ENCODE results near the gene LEKR1.

LEKR1 gene

DNA sequence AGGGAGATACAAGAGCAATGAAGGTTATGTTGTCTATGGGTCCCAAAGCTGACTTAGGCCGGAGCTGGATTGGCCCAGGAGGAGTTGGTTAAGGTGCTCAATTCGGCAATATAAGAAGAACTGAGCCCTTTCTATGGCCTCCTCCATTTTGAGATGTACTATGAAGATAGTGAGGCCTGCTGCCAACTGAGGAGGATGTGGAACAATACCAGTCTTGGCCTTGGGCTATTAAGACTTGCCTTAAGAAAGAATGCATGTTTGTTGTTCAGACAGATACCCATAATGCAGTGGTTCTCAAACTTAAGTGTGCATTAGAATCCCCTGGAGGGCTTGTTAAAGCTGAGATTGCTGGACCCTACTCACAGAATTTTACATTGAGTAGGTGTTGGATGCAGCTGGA lies 24.4 kb upstream of the LEKR1 start:
- Histone ChIP-seq H3K36me3 (replicated peaks; ENCODE audit: low read depth, low read length) (no peaks in the 10 kb centered on the region), H3K27ac (ENCODE audit: low read length) (no peak overlapping the region), H3K4me3 (ENCODE audit: low read length) (no peak overlapping the region), H3K9ac (ENCODE audit: low read length) (no peak overlapping the region), H2AFZ (ENCODE audit: low read depth, low read length) (no peak overlapping the region), H4K20me1 (ENCODE audit: insufficient read depth, low read length) (no peaks in the 10 kb centered on the region), H3K9me3 (ENCODE audit: insufficient read depth, low read length) (0 out of 2 replicates have a peak, but pooled peaks cover 3% of the 10 kb centered on the region), H3K27me3 (ENCODE audit: low read depth, low read length) (no peaks in the 10 kb centered on the region), H3K4me1 (ENCODE audit: low read length) (no peaks in the 10 kb centered on the region), H3K79me2 (ENCODE audit: low read length) (no peaks in the 10 kb centered on the region), H3K4me2 (ENCODE audit: low read length) (no peak overlapping the region)
- TF ChIP-seq, protein P1, sequence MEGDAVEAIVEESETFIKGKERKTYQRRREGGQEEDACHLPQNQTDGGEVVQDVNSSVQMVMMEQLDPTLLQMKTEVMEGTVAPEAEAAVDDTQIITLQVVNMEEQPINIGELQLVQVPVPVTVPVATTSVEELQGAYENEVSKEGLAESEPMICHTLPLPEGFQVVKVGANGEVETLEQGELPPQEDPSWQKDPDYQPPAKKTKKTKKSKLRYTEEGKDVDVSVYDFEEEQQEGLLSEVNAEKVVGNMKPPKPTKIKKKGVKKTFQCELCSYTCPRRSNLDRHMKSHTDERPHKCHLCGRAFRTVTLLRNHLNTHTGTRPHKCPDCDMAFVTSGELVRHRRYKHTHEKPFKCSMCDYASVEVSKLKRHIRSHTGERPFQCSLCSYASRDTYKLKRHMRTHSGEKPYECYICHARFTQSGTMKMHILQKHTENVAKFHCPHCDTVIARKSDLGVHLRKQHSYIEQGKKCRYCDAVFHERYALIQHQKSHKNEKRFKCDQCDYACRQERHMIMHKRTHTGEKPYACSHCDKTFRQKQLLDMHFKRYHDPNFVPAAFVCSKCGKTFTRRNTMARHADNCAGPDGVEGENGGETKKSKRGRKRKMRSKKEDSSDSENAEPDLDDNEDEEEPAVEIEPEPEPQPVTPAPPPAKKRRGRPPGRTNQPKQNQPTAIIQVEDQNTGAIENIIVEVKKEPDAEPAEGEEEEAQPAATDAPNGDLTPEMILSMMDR (IDR thresholded peaks at IDR 0.05; ENCODE audit: low read depth, low read length) = no peak
- no peak for TF ChIP-seq EZH2phosphoT487 (IDR thresholded peaks at IDR 0.05; ENCODE audit: low read depth)

DNA sequence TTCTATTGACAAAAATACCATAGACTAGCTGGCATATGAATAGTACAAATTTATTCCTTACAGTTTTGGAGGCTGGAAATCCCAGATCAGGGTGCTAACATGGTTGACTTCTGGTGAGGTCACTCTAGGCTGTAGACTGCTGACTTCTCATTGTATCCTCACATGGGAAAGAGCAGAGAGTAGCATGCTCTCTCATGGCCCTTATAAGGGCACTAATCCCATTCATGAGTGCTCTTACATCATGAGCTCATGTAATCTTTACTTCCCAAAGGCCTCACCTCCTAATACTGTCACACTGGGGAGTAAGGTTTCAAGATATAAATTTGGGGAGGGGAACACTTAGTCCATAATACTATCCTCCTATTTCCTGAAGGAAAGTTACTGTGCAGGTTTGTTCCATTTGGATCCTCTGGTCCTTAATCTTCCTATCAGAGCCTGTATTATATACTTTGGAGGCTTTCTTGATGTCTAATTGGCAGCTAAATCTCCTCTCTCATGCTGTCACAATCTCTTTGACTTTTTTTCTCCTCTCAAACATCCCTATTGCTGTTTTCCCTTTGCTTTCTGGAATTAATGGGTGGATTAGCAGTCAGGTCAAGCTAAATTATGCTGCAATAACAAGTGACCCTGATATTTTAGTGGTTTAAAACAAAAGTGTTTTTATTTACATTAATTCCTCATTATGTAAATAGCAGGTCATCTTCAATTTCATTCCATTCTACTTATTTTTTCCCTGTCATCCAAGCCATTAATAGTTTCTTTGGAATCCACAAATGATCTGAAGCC lies 23.1 kb upstream of the LEKR1 start:
- no peaks in the 10 kb centered on the region for H3K27me3 ChIP-seq (ENCODE audit: low read depth, low read length)
- H3K36me3 ChIP-seq (replicated peaks; ENCODE audit: low read depth, low read length) = no peaks in the 10 kb centered on the region
- no peak overlapping the region for H2AFZ ChIP-seq (ENCODE audit: low read depth, low read length)
- no peak overlapping the region for H3K4me3 ChIP-seq (ENCODE audit: low read length)
- 0 out of 2 replicates have a peak, but pooled peaks cover 3% of the 10 kb centered on the region for H3K9me3 ChIP-seq (ENCODE audit: insufficient read depth, low read length)
- H3K79me2 ChIP-seq (ENCODE audit: low read length) = no peaks in the 10 kb centered on the region
- H3K4me1 ChIP-seq (ENCODE audit: low read length) = no peaks in the 10 kb centered on the region
- H3K27ac ChIP-seq (ENCODE audit: low read length) = no peak overlapping the region
- no peak overlapping the region for H3K4me2 ChIP-seq (ENCODE audit: low read length)
- no peaks in the 10 kb centered on the region for H4K20me1 ChIP-seq (ENCODE audit: insufficient read depth, low read length)
- TF ChIP-seq, protein P1 (IDR thresholded peaks at IDR 0.05; ENCODE audit: low read depth, low read length) = no peak
- no peak for TF ChIP-seq EZH2phosphoT487 (IDR thresholded peaks at IDR 0.05; ENCODE audit: low read depth)
- no peak overlapping the region for H3K9ac ChIP-seq (ENCODE audit: low read length)

DNA sequence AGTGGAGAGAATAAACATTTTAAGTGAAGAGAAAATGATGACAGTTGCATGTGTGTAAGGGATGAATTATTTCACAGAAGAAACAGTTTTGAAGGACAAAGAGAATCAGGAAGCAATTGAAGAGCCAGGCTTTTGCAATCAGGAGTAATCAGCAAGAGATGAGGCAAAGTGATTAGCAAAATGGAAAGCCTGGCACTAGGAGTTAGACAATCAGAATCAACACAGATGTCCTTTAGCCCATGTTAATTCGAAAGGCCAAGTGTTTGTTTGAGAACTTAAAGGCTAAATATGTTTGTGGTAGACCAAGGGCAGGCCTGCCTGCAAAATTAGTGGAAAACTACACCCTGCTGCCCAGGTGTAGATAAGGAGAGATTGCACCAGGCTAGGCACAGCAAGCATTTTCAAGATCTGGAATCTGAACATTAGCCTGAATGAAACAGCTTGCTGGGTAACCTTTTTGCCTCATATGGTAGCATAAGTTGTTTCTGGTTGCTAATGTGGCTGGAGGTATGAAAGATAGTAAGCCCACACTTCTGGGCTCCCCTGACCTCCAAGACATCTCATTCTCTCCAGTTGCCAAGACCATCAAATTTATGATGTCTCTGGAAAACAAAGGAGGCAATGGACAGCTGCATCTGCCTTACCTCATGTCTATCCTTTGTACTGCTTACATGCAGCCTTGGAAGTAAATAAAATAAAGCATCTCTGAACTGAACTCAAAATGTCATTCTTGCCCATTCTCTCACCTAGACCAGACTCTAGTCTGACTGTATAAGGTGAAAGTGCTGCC lies 22.0 kb upstream of the LEKR1 start:
- H3K36me3 ChIP-seq (replicated peaks; ENCODE audit: low read depth, low read length) = no peaks in the 10 kb centered on the region

More for the DNA sequence above, 22.0 kb upstream of the LEKR1 start:
- H3K27ac ChIP-seq (ENCODE audit: low read length) = no peak overlapping the region
- no peaks in the 10 kb centered on the region for H4K20me1 ChIP-seq (ENCODE audit: insufficient read depth, low read length)
- no peak overlapping the region for H3K4me3 ChIP-seq (ENCODE audit: low read length)
- no peaks in the 10 kb centered on the region for H3K27me3 ChIP-seq (ENCODE audit: low read depth, low read length)
- no peak overlapping the region for H2AFZ ChIP-seq (ENCODE audit: low read depth, low read length)
- H3K4me2 ChIP-seq (ENCODE audit: low read length) = no peak overlapping the region
- 0 out of 2 replicates have a peak, but pooled peaks cover 3% of the 10 kb centered on the region for H3K9me3 ChIP-seq (ENCODE audit: insufficient read depth, low read length)
- H3K79me2 ChIP-seq (ENCODE audit: low read length) = no peaks in the 10 kb centered on the region
- H3K9ac ChIP-seq (ENCODE audit: low read length) = no peak overlapping the region
- no peaks in the 10 kb centered on the region for H3K4me1 ChIP-seq (ENCODE audit: low read length)
- TF ChIP-seq EZH2phosphoT487 (IDR thresholded peaks at IDR 0.05; ENCODE audit: low read depth) = no peak
- TF ChIP-seq, protein P1 (IDR thresholded peaks at IDR 0.05; ENCODE audit: low read depth, low read length) = no peak

Measured in OCI-LY3 (cell line).